Measurements from ENCODE around the gene IFNL2. TPM values are rescaled to one million over a fixed set of nuclear protein-coding genes. Genes with fewer than 3 reads are reported as not detected.
"Not testable (repeated sequence)": the region's sequence is repeated elsewhere in the genome, so short reads cannot be mapped to it uniquely, and the experiment has no call there.

The IFNL2 gene
- total RNA-seq (2014; rRNA removed; shearing (Covaris generic)), result not detected in 2 replicates

DNA sequence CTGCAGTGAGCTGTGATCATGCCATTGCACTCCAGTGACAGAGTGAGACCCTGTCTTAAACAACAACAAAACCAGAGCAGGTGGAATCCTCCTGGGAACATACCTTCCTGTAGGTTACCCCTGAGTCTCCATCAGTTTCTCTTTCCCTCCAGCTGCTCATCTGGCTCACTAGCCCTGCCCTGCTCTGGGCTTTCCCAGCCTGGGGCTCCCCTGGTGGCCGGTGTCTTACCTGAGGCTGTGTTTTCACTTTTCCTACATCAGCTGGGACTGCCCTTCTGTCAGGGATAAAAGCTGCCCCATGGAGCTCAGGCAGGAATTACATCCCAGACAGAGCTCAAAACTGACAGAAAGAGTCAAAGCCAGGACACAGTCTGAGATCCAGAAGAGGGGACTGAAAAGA, at the start of gene IFNL2:
TSS of gene IFNL2 (plus strand) at position 312 of the 400 bp plus-strand sequence. CDS start 173 bp downstream, outside the sequence.
- not testable (repeated sequence) for DNase-seq (ENCODE audit: low spot score)

- not testable (repeated sequence) for DNase-seq (ENCODE audit: low spot score)
These were observed 49.1 kb upstream of the IFNL2 start for GRCh38 chr19:39219108-39219507.

DNA sequence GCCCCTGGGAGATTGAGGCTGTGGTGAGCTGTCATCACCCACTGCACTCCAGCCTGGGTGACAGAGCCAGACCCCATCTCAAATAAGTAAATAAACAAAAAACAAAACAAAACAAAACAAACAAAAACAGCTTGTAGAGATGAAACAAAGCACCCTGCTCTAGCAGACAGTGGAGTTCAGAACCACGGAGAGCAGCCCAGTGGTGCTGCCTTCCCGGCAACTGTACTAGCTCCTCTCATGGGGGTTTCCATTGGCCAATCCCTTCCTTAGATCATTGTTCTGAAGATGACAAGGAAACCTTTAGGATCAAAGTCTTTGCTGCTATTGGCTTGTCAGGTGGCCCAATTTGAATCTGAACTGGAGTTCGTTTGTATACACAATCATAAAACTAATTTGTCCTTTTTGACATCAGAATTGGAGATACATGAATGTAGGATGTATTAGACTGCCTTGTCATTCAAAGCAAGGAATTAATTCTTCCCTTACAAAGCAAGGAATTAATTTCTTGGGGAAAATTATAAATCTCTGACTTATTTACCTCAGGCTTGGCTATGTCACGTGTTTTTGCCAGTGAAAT, 44.4 kb upstream of the IFNL2 start:
- DNase-seq (ENCODE audit: low spot score), result peak; percentile 52

- DNase-seq (ENCODE audit: low spot score), result no peak
These were observed 43.3 kb upstream of the IFNL2 start for GRCh38 chr19:39224910-39225309.

DNA sequence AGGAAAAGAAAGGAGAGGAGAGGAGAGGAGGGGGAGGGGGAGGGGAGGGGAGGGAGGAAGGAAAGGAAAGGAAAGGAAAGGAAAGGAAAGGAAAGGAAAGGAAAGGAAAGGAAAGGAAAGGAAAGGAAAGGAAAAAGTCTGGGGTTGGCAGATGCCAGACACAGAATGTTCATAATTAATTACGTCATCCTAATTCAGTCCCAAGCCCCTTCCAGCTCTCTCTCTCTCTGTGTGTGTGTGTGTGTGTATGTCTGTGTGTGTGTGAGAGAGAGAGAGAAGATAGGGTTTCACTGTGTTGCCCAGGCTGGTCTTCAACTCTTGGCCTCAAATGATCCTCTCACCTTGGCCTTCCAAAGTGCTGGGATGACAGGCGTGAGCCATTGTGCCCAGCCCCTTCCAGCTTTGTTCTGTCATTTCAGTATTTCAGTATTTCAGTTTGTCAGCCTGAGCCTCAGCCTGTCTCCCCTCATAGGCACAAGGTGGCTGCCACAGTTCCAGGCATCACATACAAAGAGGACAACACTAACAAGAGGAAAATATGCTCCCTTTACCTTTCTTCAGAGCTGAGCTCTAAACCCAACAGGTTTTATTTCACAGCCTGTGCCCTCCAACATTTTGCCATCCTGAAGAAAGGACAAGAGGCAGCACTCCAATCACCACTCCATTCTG, 38.0 kb upstream of the IFNL2 start:
- DNase-seq (ENCODE audit: low spot score), result no peak

GRCh38 chr19:39232708-39233107, 35.5 kb upstream of the IFNL2 start:
- DNase-seq (ENCODE audit: low spot score), result no peak

DNA sequence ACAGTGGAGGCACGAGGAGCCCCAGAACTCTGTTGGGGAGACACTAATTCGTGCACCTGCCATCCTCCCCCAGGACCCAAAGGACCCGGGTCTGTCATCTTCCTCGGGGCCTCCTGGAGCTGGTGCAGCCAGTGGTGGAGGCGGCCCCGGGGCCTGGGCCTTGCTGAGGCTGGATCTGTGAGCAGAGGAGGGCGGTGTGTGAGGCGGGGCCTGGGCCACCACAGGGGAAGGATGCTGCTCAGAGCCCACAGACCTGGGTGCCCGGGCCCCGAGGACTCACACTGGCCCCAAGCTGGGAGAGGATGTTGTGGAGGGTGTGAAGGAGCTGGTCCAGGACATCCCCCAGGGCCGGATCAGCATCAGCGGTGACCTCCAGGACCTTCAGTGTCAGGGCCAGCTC, 31.7 kb upstream of the IFNL2 start:
- DNase-seq (ENCODE audit: low spot score), result no peak

- DNase-seq (ENCODE audit: low spot score), result peak; percentile 58
These were observed 30.7 kb upstream of the IFNL2 start for GRCh38 chr19:39237200-39238184.

- DNase-seq (ENCODE audit: low spot score), result no peak
These were observed 30.0 kb upstream of the IFNL2 start for GRCh38 chr19:39238209-39238608.

DNA sequence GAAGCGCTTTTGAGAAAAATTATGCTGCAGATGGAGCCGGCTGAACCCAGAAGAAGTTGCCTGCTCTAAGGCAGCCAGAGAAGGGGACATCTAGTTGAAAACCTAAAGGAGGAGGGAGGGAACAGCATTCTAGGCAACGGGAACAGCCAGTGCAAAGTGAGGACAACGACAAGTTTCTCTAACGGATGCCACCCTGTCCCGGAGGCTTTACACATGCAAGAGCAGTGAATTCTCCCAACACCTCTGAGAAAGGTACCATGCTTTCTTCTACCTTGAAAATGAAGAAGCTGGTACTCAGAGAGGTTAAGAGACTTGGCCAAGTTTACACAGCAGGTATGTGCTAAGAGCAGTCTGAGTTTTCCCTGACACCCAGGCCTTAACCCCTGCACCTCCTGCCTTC, 29.3 kb upstream of the IFNL2 start:
- DNase-seq (ENCODE audit: low spot score), result no peak

- no peak for DNase-seq (ENCODE audit: low spot score)
These were observed 27.8 kb upstream of the IFNL2 start for GRCh38 chr19:39240421-39240820.

DNA sequence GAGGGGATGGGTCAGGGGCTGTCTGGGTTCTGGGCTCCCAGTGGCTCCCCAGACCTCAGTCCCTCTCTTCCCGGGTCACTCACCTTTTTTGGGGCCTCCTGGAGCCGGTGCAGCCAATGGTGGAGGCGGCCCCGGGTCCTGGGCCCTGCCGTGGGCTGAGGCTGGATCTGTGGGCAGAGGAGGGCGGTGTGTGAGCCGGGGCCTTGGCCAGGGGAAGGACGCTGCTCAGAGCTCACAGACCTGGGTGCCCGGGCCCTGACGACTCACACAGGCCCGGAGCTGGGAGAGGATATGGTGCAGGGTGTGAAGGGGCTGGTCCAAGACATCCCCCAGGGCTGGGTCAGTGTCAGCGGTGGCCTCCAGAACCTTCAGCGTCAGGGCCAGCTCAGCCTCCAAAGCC, 24.5 kb upstream of the IFNL2 start:
- DNase-seq (ENCODE audit: low spot score), result not testable (repeated sequence)

GRCh38 chr19:39244410-39245100, 23.6 kb upstream of the IFNL2 start, which contains the start of gene IFNL3:
IFNL3 (minus strand) TSS chr19:39245006; CDS start chr19:39244967, 39 bp downstream.
- not testable (repeated sequence) for DNase-seq (ENCODE audit: low spot score)

GRCh38 chr19:39245166-39245565, 23.0 kb upstream of the IFNL2 start:
- not testable (repeated sequence) for DNase-seq (ENCODE audit: low spot score)

DNA sequence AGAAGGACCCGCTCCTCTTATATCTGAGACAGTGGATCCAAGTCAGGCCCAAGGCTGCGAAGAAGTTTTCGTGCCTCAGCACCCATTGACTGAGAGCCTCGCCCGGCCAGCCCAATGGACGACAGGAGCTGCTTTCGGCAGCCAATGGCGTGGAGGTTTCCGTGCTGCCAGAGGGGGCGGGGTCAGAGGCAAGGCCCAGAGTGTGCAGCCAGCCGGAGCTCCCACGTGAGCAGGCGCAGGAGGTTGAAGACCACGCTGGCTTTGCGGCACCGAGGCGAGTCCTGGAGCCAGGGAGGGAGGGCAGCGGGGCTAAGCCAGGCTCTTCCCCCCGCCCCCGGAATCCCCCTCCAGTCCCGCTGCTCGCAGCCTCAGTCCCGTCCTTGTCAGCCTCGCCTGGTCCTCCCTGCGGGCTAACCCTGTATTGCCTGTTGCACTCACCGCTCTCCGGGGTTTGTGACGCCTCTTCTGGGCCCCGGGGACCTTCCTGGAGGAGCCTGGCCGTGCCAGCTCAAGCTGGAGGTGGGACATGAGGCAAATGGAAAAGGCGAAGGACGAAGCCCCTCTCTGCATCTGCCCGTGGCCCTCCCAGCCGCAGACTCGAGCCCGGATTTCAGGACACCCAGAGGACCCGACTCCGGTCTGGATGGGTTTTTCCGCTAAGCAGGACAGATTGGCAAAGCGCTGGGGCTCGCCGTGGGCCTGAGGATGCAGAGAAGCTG, 21.1 kb upstream of the IFNL2 start:
- DNase-seq (ENCODE audit: low spot score), result no peak

GRCh38 chr19:39247701-39248664, 20.2 kb upstream of the IFNL2 start:
- no peak for DNase-seq (ENCODE audit: low spot score)

GRCh38 chr19:39248806-39249205, 19.4 kb upstream of the IFNL2 start, which contains the start of gene IFNL4:
IFNL4 (minus strand) TSS chr19:39248856.
- DNase-seq (ENCODE audit: low spot score), result no peak

GRCh38 chr19:39251081-39251480, 17.1 kb upstream of the IFNL2 start:
- no peak for DNase-seq (ENCODE audit: low spot score)

GRCh38 chr19:39251846-39252245, 16.4 kb upstream of the IFNL2 start:
- no peak for DNase-seq (ENCODE audit: low spot score)

All from HT-29 (cell line).